H9 (cell line): Measurements from ENCODE around the gene EHBP1. TPM values are rescaled to one million over a fixed set of nuclear protein-coding genes. Genes with fewer than 3 reads are reported as not detected.
A peak's percentile ranks its signal among the peaks of the same experiment; 100 is the strongest.

Experiments
- DNase-seq: peaks from one replicate; pipeline ENCODE4 v3.0.0-alpha.2; 2017
- H2AFZ ChIP-seq: one replicate; pipeline ENCODE4 v1.6.1; 2013; ENCODE audit warnings: mild to moderate bottlenecking, low read length, control low read depth, moderate library complexity
- H2AK5ac ChIP-seq: 2 replicates; pipeline ENCODE4 v1.6.1; 2013; ENCODE audit warnings: low read length, control low read depth, mixed read lengths; ENCODE audit not compliant: insufficient read length
- H2BK120ac ChIP-seq: one replicate; pipeline ENCODE4 v1.6.1; 2013; ENCODE audit warnings: low read depth, mild to moderate bottlenecking, low read length, control low read depth, inconsistent platforms; ENCODE audit not compliant: poor library complexity, severe bottlenecking
- H2BK12ac ChIP-seq: 2 replicates; pipeline ENCODE4 v1.6.1; 2013; ENCODE audit warnings: low read length, control low read depth, mixed read lengths, low read depth; ENCODE audit not compliant: insufficient read length
- H2BK15ac ChIP-seq: 2 replicates; pipeline ENCODE4 v1.6.1; 2013; ENCODE audit warnings: low read depth, low read length, control low read depth
- H2BK20ac ChIP-seq: one replicate; pipeline ENCODE4 v1.6.1; 2013; ENCODE audit warnings: low read depth, mild to moderate bottlenecking, low read length, control low read depth, inconsistent platforms; ENCODE audit not compliant: poor library complexity, severe bottlenecking
- H2BK5ac ChIP-seq: 2 replicates; pipeline ENCODE4 v1.6.1; 2013; ENCODE audit warnings: low read length, control low read depth, mixed read lengths; ENCODE audit not compliant: insufficient read length
- H3K14ac ChIP-seq: 2 replicates; pipeline ENCODE4 v1.6.1; 2013; ENCODE audit warnings: low read length, control low read depth; ENCODE audit not compliant: insufficient read depth
- H3K18ac ChIP-seq: 2 replicates; pipeline ENCODE4 v1.6.1; 2013; ENCODE audit warnings: low read depth, mild to moderate bottlenecking, mixed read lengths, low read length, control low read depth; ENCODE audit not compliant: insufficient read length
- H3K23ac ChIP-seq: 2 replicates; pipeline ENCODE4 v1.6.1; 2013; ENCODE audit warnings: low read length, control low read depth, mixed read lengths, low read depth; ENCODE audit not compliant: insufficient read length
- H3K23me2 ChIP-seq: 2 replicates; pipeline ENCODE4 v1.6.1; 2013; ENCODE audit warnings: low read depth, mild to moderate bottlenecking, mixed read lengths, low read length, control low read depth; ENCODE audit not compliant: insufficient read length, poor library complexity, severe bottlenecking
- H3K27ac ChIP-seq: 2 replicates; pipeline ENCODE4 v1.5.1; 2013; ENCODE audit warnings: low read length, control low read depth, mixed read lengths, low read depth; ENCODE audit not compliant: insufficient read length
- H3K27me3 ChIP-seq: 2 replicates; pipeline ENCODE4 v1.6.1; 2013; ENCODE audit warnings: low read length, control low read depth, inconsistent platforms; ENCODE audit not compliant: insufficient read depth
- H3K4ac ChIP-seq: 2 replicates; pipeline ENCODE4 v1.6.1; 2013; ENCODE audit warnings: low read depth, mild to moderate bottlenecking, control low read depth, inconsistent platforms, low read length, moderate library complexity
- H3K4me1 ChIP-seq: 2 replicates; pipeline ENCODE4 v1.6.1; 2013; ENCODE audit warnings: low read length, control low read depth, inconsistent platforms; ENCODE audit not compliant: insufficient read depth
- H3K4me2 ChIP-seq: 2 replicates; pipeline ENCODE4 v1.6.1; 2013; ENCODE audit warnings: low read length, control low read depth, mixed read lengths; ENCODE audit not compliant: insufficient read length, insufficient read depth
- H3K56ac ChIP-seq: 2 replicates; pipeline ENCODE4 v1.6.1; 2013; ENCODE audit warnings: low read depth, mild to moderate bottlenecking, mixed read lengths, low read length, control low read depth; ENCODE audit not compliant: insufficient read length
- H3K79me1 ChIP-seq: 2 replicates; pipeline ENCODE4 v1.6.1; 2013; ENCODE audit warnings: low read depth, mild to moderate bottlenecking, moderate library complexity, low read length, control low read depth, inconsistent platforms; ENCODE audit not compliant: insufficient read depth, poor library complexity, severe bottlenecking
- H3K79me2 ChIP-seq: 2 replicates; pipeline ENCODE4 v1.6.1; 2013; ENCODE audit warnings: low read length, control low read depth, inconsistent platforms; ENCODE audit not compliant: insufficient read depth
- H3K9ac ChIP-seq: 2 replicates; pipeline ENCODE4 v1.6.1; 2013; ENCODE audit warnings: low read length, control low read depth, mixed read lengths; ENCODE audit not compliant: insufficient read length; ENCODE audit errors: extremely low read depth
- H3K9me3 ChIP-seq: one replicate; pipeline ENCODE4 v1.6.1; 2013; ENCODE audit warnings: low read depth, low read length, inconsistent platforms; ENCODE audit not compliant: control insufficient read depth
- H3T11ph ChIP-seq: one replicate; pipeline ENCODE4 v1.6.1; 2013; ENCODE audit warnings: mild to moderate bottlenecking, low read length, control low read depth, inconsistent platforms
- H4K20me1 ChIP-seq: one replicate; pipeline ENCODE4 v1.6.1; 2013; ENCODE audit not compliant: control insufficient read depth, insufficient read length, insufficient read depth
- H4K5ac ChIP-seq: 2 replicates; pipeline ENCODE4 v1.6.1; 2013; ENCODE audit warnings: low read depth, mild to moderate bottlenecking, mixed read lengths, low read length, control low read depth; ENCODE audit not compliant: insufficient read length
- H4K8ac ChIP-seq: replicated peaks from 2 replicates; pipeline ENCODE4 v1.6.1; 2013; ENCODE audit warnings: low read length, control low read depth, mixed read lengths, low read depth; ENCODE audit not compliant: insufficient read length
- H4K91ac ChIP-seq: 2 replicates; pipeline ENCODE4 v1.6.1; 2013; ENCODE audit warnings: low read depth, mild to moderate bottlenecking, moderate library complexity, mixed read lengths, low read length, control low read depth; ENCODE audit not compliant: insufficient read length
- H3K27ac Mint-ChIP-seq, 3 experiments: 2 replicates in 2 of 3; 3 replicates in 1 of 3; pipeline ENCODE4 v1.8.0; 2020 to 2021; ENCODE audit warnings: mixed read lengths in 3 of 3, mild to moderate bottlenecking in 1 of 3, moderate library complexity in 1 of 3
- H3K27me3 Mint-ChIP-seq: 2 replicates; pipeline ENCODE4 v1.8.0; 2021; ENCODE audit warnings: low read depth, mild to moderate bottlenecking, moderate library complexity, mixed read lengths
- H3K36me3 Mint-ChIP-seq, 3 experiments: 2 replicates in 2 of 3; 3 replicates in 1 of 3; pipeline ENCODE4 v1.8.0; 2020 to 2021; ENCODE audit warnings: low read depth in 3 of 3, mixed read lengths in 3 of 3; ENCODE audit not compliant: insufficient read depth in 1 of 3
- H3K4me1 Mint-ChIP-seq, 2 experiments: 2 replicates each; pipeline ENCODE4 v1.8.0; 2020; ENCODE audit warnings: mixed read lengths in 2 of 2
- H3K4me3 Mint-ChIP-seq, 2 experiments: 2 replicates in 1 of 2; 3 replicates in 1 of 2; pipeline ENCODE4 v1.8.0; 2020 to 2021; ENCODE audit warnings: mild to moderate bottlenecking in 2 of 2, mixed read lengths in 2 of 2, moderate library complexity in 1 of 2
- H3K9me3 Mint-ChIP-seq, 2 experiments: 2 replicates in 1 of 2; 3 replicates in 1 of 2; pipeline ENCODE4 v1.8.0; 2020; ENCODE audit warnings: mild to moderate bottlenecking in 2 of 2, mixed read lengths in 2 of 2, moderate library complexity in 1 of 2
- WGBS: extraction: QIAGEN DNeasy Blood & Tissue Kit; methylation state at CpG from one replicate; pipeline ENCODE4 v1.1.7; 2013; ENCODE audit warnings: missing lambda C conversion rate, low lambda C conversion rate, mixed read lengths; ENCODE audit not compliant: insufficient read length; ENCODE audit errors: extremely low coverage; 5-methylcytosine and 5-hydroxymethylcytosine counted together
- total RNA-seq: library from RNA; stranded (reverse); gene quantifications from 2 replicates; pipeline ENCODE4 v1.2.1, GENCODE V29; 2021
- TF ChIP-seq, protein P1 (sequence below): fragments of 200-600 bp; sonication (generic); conservative IDR thresholded peaks from 3 replicates; pipeline ENCODE4 v1.8.0; 2021; ENCODE audit warnings: antibody characterized with exemption, mild to moderate bottlenecking

EHBP1 gene
- total RNA-seq, 1 experiment from 2014 or later = 35.6 TPM

DNA sequence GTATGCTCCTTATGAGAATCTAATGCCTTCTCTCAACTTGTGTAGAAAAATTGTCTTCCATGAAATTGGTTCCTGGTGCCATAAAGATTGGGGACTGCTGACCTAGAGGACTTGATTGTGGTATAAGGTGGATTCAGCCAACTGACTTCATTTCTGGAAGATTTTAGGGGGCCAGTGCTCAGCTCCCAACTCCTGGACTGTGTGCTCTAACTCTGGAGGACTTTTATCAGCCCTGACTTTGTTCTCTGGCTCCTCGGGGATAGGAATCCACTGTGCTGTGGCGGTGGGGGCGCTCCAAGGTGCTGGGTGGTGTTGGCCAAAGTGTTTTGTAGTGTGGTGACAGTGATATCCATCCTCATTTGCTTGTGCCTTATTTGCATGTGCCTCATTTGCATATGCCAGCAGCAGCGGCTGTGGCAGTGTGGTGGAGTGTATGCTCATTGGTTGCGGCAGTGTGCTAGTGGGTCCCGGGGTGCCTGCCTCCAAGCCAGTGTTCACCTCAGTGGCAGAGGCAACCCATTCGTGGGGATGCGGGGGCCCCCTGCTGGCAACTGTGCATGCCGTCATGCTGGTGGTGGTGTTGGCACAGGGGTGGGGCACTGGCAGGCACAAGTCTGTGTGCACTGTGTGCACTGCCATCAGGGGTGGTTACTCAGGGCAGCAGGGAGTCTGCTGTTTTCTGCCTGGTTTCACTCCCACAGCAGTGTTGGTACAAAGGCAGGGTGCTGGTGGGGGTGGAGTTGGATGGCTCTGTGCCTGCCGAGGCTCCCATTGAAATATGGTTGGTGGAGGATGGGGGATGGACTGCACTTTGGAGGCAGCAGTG is 19.6 kb downstream of the EHBP1 start:
- WGBS = no CpG with 5 or more reads among the region's 10 CpGs
- H2BK120ac ChIP-seq = no peak overlapping the region
- peak; percentile 71 for DNase-seq

More for the DNA sequence above, 19.6 kb downstream of the EHBP1 start:
- H3K27ac Mint-ChIP-seq = peak overlapping the region; percentile 3 to 81 (median 34); a peak in 3 of 7 replicates
- H3K4me3 Mint-ChIP-seq = no peak overlapping the region
- Histone ChIP-seq H2BK5ac (no peak overlapping the region), H2AFZ (no peak overlapping the region), H4K91ac (no peak overlapping the region), H4K20me1 (no peaks in the 10 kb centered on the region), H3K18ac (no peak overlapping the region), H2BK12ac (no peak overlapping the region), H3K14ac (no peak overlapping the region), H3K27ac (no peak overlapping the region), H2BK15ac (no peak overlapping the region), H2AK5ac (no peak overlapping the region), H3K9me3 (no peaks in the 10 kb centered on the region), H3K79me2 (peaks cover 5% of the 10 kb centered on the region; the same call in 1 of the 2 replicates), H3K9ac (no peak overlapping the region), H2BK20ac (no peak overlapping the region), H3K4ac (no peak overlapping the region), H3K23ac (no peak overlapping the region), H3K56ac (no peak overlapping the region), H3K79me1 (no peaks in the 10 kb centered on the region), H4K8ac (no peak overlapping the region), H3K4me1 (no peaks in the 10 kb centered on the region; the same call in 1 of the 2 replicates), H3K4me2 (no peak overlapping the region), H3K27me3 (no peaks in the 10 kb centered on the region), H3K23me2 (no peaks in the 10 kb centered on the region), H3T11ph (no peak overlapping the region), H4K5ac (no peak overlapping the region)
- H3K9me3 Mint-ChIP-seq = peaks cover 2 to 15% of the 10 kb centered on the region in 2 experiments; a peak in 4 of 5 replicates
- H3K27me3 Mint-ChIP-seq = no peaks in the 10 kb centered on the region
- TF ChIP-seq, protein P1, sequence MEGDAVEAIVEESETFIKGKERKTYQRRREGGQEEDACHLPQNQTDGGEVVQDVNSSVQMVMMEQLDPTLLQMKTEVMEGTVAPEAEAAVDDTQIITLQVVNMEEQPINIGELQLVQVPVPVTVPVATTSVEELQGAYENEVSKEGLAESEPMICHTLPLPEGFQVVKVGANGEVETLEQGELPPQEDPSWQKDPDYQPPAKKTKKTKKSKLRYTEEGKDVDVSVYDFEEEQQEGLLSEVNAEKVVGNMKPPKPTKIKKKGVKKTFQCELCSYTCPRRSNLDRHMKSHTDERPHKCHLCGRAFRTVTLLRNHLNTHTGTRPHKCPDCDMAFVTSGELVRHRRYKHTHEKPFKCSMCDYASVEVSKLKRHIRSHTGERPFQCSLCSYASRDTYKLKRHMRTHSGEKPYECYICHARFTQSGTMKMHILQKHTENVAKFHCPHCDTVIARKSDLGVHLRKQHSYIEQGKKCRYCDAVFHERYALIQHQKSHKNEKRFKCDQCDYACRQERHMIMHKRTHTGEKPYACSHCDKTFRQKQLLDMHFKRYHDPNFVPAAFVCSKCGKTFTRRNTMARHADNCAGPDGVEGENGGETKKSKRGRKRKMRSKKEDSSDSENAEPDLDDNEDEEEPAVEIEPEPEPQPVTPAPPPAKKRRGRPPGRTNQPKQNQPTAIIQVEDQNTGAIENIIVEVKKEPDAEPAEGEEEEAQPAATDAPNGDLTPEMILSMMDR = peak; percentile 60
- peaks cover 20 to 22% of the 10 kb centered on the region in 2 experiments for H3K4me1 Mint-ChIP-seq
- peaks cover 9 to 24% (median 19%) of the 10 kb centered on the region in 3 experiments for H3K36me3 Mint-ChIP-seq
